Fibroblast of skin of left quadriceps (primary cell): ENCODE data around the gene FAM163B.

Source experiments
- DNase-seq, 2 experiments: peaks; one replicate each; pipeline ENCODE4 v3.0.0-alpha.2; 2013; ENCODE audit warnings: low read depth in 2 of 2

Gene FAM163B

DNA sequence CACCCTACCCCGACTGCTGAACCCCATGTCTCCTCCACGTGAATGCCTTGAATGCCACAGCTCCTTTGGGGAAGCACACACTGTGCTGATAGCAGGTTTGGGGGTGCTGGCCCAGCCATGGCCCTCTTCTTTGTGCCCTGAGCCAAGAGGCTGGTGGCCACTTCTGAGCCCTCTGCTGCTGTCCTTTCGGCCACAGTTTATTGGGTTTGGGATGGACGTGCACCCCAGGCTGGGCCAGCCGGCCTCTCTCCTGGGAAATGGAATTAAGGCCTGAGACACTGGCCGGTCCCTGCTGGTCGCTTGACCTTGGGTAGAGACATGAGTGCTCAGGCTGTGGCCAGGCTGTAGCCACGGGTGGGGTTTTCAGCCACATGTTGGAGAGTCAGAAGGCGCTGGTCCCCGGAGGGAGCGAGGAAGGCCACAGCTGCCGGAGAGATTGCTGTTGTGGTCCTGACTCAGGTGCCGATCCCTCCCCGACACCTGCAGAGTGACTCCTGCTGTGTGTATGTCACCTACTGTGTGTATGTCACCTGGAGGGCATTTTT is 26.6 kb downstream of the FAM163B start:
- no peak for DNase-seq

DNA sequence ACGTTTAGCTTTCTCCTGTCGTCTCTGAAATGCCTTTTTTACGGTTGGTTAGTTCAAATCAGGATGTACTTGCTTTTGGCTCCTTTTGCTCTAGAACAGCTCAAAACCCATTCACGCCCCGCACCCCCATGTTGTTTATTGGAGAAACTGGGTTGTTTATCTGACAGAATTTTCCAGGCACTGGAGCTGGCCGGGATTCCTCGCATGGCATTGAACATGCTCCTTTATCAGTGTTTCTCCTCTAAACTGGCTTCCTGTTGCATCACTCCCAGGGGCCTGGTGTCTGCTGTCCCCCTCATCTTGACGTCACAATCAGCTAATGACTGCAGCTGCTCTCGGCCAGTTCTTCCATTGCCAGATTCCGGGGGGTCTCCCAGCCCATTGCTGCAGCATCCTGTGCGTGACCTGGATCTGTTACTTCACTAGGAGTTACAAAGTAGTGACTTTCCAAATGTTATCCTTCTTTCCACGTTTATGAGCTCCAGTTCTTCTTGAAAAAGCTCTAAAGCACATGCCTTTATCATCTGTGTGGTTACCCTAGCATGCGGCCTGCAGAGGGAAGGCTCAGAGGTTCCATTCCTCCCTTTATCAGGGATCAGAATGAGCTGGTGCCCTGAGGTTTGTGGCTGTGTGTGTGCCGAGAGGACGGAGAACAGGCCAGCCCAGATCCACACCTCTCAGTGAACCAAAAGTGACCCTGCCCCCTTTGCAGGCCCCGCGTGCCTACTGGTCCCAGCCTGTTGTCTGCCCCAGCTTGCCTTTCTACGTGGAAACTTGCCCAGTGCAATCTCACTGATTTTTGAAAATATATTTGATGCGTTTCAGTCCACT is 27.5 kb downstream of the FAM163B start:
- DNase-seq: no peak

DNA sequence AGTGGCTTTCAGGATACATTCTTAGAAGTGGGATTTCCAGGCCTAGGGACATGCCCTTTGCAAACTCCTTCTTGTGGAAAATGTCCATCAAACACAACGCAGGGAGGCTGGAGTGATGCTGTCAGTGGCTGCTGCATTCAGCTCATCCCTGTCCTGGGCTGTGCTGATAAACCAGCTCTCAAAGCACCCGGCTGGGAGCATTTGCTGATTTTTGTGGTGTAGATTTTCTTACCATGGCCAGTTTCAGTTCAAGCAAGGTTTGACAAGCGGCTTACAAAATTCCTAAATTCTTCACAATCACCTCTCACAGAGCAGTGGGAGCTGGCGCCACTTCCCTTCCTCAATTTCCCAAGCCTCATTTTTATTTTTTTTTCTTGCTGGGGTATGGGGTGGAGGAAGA is 28.2 kb downstream of the FAM163B start:
- DNase-seq: no peak

DNA sequence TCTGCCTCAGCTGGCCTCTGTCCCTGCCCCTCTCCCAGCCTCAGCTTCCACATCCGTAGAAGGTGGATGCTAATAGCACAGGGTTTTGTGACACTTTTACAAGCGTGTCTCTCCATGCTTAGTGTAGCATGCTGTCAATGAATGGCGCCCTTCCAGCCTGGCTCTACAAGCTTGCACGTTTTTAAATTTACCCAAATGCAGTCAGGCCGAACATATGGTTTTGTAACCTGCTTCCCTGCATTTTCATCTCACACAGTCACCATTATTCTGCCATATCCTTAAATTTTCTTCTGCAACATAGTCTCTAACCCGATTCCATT is 28.8 kb downstream of the FAM163B start:
- DNase-seq: no peak

DNA sequence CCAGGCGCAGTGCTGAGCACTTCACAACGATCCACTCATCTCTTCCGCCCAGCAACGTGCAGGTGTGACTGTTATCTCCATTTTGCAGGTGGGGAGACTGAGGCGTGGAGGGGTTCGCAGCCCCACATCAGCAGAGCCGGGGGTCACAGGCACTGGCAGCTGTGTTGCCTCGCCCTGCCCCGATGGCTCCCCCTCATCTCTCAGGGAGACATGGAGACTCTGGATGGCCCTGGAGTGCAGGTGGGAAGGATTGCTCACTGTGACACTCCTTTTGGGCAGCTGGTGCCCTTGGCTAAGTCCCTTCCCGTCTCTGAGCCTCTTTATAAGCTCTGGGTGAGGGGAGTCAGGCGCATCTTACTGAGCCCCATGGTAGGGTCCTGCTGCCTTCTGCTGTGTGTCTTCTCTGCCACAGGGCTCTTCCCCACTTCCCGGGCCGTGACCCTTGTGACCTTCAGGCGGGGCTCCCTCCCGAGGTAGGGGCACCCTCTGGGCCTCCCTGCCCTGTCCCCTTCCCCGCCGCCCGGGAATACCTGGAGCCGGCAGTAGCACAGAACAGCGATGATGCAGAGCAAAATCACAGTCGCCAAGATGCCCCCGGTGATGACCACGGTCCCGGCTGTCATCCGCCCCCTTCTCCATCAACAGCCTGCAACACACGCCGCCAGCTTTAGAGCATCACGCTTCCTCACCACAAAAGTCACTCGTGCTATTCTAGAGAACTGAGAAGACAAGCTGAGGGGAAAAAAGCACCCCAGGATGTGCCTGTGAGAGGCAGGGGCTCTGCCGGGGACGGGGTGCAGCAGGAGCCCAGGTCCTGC is 29.4 kb downstream of the FAM163B start:
- no peak for DNase-seq

DNA sequence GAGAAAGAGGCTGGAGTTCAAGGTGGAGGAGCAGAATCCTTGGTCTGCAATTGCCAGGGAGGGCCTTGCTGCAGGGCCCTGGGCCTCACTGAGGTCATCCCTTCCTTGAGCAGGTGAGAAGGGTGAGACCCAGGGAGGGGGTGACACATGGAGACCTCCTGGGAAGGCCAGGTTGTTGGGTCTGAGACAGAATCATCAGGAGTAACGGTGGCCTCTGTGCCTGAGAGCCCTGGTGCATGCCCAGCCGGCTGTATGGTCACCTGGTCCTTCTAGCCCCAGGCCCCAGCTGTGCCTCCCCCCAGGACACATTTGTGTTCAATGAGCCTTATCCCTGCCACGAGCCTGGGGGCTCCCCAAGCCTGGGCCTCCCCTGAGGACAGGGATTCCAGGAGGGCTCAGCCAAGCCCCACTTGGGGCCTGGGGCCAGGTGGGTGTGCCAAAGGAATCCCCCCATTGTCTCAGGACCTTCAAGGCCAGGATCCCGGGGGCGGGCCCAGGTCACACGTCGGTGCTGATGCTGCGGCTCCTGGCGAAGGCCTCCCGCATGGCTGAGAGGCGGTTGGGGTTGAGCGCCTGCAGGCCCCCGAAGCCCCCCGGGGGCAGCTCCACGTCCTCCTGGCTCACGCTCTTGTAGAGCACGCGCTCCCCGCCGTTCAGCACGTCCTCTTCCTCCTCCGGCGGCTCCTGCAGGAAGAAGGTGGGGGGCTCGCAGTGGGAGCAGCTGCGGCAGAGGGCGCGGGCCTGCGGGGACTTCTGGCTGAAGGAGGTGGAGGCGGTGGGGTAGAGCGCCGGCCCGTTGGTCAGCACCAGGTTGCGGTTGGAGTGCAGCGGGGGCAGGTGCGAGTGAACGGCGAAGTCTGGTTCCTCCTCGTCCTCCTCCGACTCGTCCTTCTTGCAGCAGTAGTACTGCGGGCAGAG is 30.4 kb downstream of the FAM163B start:
- DNase-seq: no peak

DNA sequence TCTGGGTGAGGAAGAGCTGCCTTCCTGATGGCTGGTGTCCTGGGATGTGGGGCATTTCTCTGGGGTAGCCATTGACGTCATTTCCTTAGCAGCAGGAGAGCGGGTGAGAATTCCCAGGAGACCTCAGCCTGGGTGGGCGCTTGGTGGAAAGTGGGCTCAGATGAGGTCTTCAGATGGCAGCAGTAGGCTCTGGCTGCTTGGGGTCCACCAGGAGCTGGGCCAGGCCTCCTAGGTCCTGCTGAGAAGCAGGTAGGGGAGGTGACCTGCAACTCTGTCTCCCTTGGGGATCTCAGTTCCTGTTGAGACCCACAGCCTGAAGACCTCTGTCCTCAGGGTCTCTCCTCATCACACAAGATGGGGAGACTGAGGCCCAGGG is 31.5 kb downstream of the FAM163B start:
- no peak for DNase-seq

DNA sequence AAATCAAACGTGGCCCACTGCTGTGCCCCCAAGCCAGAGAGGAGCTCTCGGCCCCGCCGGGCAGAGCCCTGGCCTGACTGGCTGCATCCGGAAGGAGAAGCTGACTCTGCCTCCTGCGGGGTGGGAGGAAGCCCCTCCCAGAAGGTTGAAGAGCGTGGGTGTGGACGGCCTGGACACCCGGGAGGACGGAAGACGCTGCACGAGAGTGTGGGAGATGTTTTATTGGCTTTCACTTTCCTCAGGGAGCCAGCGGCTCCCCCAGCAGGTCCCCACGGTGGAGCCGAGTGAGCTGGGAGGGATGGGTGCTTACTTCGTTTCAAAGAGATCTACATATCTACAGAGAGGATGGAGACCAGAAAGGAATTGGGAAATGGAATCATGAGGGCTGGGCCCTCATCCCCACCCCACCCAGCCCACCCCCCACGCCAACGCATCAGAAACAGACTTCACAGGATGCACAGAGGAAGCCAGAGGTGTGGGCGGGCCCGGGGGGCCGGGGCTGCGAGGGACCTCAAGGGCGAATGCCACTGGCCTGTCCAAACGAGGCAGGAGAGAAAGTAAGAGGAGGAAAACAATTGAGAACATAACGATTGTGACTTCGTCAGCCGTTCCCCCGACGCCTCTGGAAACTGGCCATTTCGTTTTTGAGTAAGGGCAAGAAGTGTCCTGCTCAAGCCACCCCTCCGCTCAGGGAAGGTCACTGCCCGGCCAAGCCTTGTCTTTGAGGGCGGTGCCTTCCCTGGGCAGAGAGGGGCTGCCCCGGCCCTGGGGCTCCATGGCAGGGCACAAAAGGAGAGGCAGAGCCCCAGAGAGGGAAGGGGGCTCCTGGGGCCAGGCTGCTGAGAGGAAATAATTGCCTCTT is 32.1 kb downstream of the FAM163B start:
- DNase-seq: no peak

DNA sequence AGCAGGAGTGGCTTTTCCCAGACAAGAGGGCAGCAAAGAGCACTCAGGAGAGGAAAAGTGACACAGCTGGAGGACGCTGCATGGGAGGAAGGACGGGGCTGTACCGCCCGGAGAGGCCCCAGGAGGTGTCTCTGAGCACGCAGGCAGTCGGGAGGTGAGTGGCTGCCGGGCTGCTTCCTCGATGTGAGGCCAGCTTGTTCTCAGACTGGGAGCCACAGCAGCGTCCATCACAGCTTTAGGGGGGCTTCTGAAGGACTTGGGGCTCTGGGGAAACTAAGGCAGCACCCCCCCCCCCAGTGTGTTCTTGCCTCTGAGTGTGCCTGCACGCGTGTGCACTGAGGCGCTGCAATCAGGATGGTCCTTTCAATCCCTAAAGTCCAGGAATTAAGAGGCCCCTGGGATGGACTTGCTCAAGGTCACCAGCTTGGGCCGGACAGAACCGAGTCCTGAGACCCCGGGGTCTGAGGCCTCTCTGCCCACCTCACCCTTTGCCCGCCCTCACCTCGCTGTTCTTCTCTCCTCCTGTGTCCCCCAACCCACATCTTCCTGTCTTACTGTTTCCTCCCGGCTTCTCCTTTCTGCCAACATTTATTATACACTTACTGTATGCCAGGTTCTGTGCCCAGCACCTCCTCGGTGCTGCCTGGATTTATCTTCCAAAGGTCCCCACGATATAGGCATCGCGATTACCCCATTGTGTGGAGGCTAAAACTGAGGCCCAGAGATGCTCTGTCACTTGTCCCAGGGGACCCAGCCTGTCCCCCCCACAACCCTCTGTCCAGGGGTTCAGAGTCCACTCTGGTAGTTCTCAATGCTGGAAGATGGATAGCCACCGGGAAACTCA is 32.9 kb downstream of the FAM163B start:
- no peak for DNase-seq

DNA sequence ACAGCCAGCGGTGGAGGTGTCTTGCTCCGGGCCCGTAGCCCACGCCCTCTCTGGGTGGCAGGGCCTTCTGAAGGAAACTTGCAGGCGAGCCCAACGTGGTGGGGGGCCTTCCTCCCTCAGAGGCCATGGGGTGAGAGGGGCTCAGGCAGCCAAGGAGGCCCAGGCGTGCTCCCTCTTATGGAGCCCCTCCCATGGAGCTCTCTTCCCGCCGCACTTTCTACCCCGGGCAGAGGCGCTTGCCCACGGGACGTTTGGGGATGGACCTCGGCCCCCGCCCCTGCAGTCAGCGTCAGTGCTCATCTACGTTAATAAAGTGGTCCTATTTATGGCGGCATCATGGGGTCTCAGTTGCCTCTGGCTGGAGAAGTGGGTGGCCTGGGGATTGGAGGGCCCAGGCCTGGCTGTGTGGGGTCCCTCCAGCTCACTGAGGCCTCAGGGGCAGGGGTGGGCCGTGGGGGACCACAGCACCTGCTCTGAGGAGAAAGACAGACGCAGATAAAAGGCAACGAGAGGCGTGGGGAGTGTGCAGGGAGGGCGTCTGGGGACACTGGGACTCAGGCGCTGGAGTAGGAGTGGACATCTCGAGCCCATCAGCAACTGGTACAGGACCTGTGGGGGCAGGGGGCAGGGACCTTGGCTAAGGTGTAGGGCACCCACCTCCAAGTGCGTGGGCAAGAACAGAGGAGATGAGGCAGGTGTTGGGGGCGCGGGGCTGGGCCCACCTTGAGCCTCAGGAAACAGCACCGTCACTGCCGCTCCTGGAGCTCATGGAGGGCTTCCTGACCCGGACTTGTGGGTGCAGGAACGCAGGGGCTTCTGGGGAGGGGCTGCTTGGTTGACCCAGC is 33.8 kb downstream of the FAM163B start:
- no peak for DNase-seq

DNA sequence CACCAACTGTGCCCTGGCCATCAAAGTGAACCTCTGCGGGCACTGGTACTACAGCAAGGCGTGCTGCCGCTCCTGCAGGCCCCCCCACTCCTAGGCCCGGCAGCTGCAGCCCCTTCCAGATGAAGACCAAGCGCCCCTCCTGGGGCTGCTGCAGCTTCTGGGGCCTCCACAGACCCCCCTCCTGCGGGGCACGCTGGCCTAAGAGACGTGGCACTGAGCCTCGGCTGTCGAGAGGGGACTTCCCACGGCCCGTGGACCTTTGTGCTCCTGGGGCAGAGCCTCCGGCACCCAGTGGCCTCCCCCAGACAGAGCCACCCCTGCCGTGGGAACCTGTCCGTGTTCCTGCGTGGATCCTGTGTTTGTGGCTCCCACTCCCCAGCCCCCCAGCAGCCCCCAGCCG is 34.4 kb downstream of the FAM163B start:
- DNase-seq: no peak

DNA sequence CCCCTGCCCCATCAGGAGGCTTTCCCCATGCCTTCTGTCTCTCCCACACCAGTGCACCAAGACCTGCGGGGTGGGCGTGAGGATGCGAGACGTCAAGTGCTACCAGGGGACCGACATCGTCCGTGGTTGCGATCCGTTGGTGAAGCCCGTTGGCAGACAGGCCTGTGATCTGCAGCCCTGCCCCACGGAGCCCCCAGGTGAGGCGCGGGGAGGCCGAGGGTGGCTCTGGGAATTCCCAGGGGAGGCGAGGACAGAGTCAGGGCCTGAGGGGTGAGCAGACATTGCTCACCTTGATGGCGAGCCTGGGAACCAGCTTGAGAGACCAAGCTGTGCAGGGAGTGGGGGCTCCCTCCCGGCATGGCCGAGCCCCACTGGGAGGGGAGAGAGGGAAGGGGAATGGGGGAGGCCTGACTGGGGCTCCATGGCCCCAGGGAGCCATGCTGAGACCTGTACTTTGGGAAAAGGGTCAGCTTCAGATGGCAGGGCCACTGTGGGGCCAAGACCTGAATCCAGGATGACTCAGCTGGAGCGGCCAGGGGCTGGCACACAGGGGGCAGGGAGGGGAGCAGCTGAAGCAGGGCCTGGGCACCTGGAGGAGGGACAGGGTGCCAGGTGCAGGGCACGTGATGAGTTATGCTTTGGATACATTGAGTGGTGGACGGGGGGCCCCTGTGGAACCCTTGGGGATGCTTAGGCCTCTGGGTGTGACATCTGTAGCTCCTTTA is 35.2 kb downstream of the FAM163B start:
- no peak for DNase-seq

DNA sequence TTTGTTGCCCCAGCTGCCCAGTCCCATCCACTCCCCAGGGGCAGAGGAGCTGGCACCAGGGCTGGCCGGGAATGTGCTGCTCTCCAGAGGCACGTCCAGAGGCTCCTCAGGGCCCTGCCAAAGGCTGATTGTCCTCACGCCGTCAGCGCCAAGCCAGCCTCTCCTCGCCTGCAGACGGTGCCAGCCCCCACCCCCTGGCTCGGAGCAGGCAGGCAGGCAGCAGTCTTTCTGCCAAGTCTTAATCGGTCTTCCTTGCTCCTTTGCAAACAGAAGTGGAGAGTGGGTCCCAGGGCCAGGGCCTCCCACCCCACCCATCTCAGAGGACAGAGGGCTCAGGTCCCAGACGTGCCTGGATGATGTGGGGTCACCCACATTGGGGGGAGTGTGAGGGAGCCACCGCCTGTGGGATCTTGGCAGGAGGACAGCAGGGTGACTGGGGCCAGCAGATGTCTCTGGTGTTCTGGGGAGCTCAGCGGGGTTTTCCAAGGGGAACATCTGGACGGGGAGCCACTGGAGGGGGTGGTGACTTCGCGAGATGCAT is 36.3 kb downstream of the FAM163B start:
- no peak for DNase-seq

DNA sequence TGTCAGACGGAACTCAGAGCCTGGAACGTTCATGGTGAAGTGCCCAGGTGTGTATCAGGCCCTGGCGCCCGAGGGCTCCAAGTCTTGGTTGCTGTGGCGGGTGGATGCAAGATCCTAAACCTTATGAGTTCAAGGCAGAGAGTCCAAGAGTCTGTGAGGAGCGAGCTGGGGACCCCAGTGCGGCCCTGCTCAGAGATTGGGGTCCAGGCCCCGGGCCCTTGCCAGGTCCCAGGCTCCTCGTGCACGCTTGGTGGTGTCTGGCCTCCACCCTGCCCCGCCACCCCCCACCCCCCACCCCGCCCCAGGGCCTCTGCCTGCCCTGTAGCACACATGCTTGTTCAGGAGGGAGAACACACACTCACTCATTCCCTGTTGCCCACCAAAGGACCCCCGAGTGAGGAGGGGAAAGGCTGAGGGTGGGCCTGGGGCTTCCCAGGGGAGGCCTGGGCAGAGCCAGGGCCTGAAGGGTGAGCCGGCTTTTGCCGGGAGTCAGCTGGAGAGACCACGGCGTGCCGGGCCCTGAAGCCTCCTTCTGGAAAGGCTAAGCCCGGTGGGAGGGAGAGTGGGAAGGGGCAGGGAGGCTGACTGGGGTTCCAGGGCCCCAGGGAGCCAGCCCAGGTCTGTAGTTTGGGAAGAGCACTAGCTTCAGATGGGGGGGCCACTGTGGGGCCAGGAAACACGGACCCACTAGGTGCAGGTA is 37.1 kb downstream of the FAM163B start:
- DNase-seq: no peak

DNA sequence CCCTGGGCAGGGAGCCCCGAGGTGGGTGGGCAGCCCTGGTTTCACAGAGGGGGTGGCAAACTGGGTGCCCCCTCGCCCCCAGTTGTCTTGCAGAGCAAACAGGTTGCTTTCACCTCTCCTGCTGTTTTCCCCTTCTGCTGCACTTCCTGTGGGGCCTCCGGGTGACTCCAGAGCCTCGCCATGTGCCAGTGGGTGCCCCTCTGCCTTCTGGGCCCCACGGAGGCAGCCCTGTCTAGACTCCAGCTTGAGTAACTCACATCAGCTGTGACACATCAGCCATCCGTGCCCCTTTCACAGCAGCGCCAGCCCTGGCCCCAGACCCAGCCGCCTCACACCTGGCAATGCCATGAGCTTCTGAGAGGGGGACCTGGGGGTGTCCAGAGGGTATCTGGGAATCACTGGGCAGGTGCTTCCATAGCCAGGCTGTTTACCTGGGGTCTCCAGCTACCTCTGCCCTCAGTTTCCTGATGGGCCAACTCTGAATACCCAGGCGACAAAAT is 37.7 kb downstream of the FAM163B start:
- no peak for DNase-seq

DNA sequence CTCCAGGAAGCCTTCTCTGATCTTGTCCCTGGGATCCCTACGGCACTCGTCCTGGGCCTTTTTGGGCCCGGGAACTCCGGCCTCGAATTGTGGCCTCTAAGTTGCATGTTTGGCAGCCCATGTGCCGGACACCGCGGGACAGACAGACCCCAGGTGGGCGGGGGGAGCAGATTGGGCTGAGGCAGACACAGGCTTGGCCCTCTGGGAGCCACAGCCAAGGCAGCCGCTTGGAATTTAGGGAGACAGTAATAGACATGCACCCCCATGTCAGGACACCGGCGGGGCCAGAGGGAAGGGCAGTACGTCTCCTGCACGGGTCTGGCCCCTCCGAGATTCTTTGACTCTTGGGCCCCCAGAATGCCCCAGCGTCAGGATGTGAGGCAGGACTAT is 38.5 kb downstream of the FAM163B start:
- DNase-seq: no peak
